ENCODE data around the gene SLC25A43. TPM values are rescaled to one million over a fixed set of nuclear protein-coding genes. Genes with fewer than 3 reads are reported as not detected.

The SLC25A43 gene
- total and polyA plus RNA-seq, 2 experiments from 2014 or later = 28.4 to 53.4 TPM

GRCh38 chrX:119467842-119468550 is 68.9 kb downstream of the SLC25A43 start, which contains the start of gene SLC25A5:
SLC25A5 (plus strand) TSS chrX:119468444; CDS start chrX:119468516, 72 bp downstream.
- H3K9ac ChIP-seq = peak within 1 kb of the TSS; percentile 94
- H3K4me3 ChIP-seq = peak within 1 kb of the TSS; percentile 99
- TF ChIP-seq EZH2phosphoT487 (IDR thresholded peaks at IDR 0.05; ENCODE audit: insufficient read depth, low read depth) (no peak), EZH2 (IDR thresholded peaks at IDR 0.05; ENCODE audit: insufficient read depth, poor library complexity, severe bottlenecking) (no peak)
- H3F3A ChIP-seq (ENCODE audit: insufficient read depth) = no peaks in the 10 kb centered on the region
- H3K9me3 ChIP-seq (ENCODE audit: low read depth) = no peaks in the 10 kb centered on the region
- H2AFZ ChIP-seq = peak within 1 kb of the TSS; percentile 77
- 7 to 24% methylated on average over 12 to 32 of the region's 46 CpGs for WGBS, 2 experiments (ENCODE audit: low coverage in 1 of 2, low lambda C conversion rate in 2 of 2, missing lambda C conversion rate in 2 of 2)
- no peaks in the 10 kb centered on the region for H3K27me3 ChIP-seq (replicated peaks; ENCODE audit: insufficient read depth)
- H4K20me1 ChIP-seq (ENCODE audit: insufficient read depth) = no peaks in the 10 kb centered on the region
- peaks cover 7% of the 10 kb centered on the region; the same call in 1 of the 2 replicates for H3K79me2 ChIP-seq (ENCODE audit: insufficient read depth)
- H3K27ac ChIP-seq = peak within 1 kb of the TSS; percentile 80
- peak within 1 kb of the TSS; percentile 92 for H3K4me2 ChIP-seq (ENCODE audit: unreplicated experiment)
- peaks cover 10% of the 10 kb centered on the region for H3K36me3 ChIP-seq (ENCODE audit: low read depth)
- DNase-seq = peak; percentile 89
- in situ Hi-C loops (cut with MboI) = no loop called here
- H3K4me1 ChIP-seq (ENCODE audit: insufficient read depth) = no peaks in the 10 kb centered on the region
- H3K9me2 ChIP-seq (ENCODE audit: insufficient read depth) = no peaks in the 10 kb centered on the region

- Histone ChIP-seq H3K4me3 (peak overlapping the region; percentile 99), H3K9me3 (ENCODE audit: low read depth) (no peaks in the 10 kb centered on the region), H3K4me2 (ENCODE audit: unreplicated experiment) (peak overlapping the region; percentile 92), H3K36me3 (ENCODE audit: low read depth) (peaks cover 10% of the 10 kb centered on the region), H3F3A (ENCODE audit: insufficient read depth) (no peaks in the 10 kb centered on the region), H3K27ac (peak overlapping the region; percentile 80), H3K9ac (peak overlapping the region; percentile 94), H4K20me1 (ENCODE audit: insufficient read depth) (no peaks in the 10 kb centered on the region), H3K4me1 (ENCODE audit: insufficient read depth) (no peaks in the 10 kb centered on the region), H2AFZ (peak overlapping the region; percentile 77), H3K27me3 (replicated peaks; ENCODE audit: insufficient read depth) (no peaks in the 10 kb centered on the region), H3K9me2 (ENCODE audit: insufficient read depth) (no peaks in the 10 kb centered on the region), H3K79me2 (ENCODE audit: insufficient read depth) (peaks cover 7% of the 10 kb centered on the region; the same call in 1 of the 2 replicates)
- WGBS, 2 experiments (ENCODE audit: low coverage in 1 of 2, low lambda C conversion rate in 2 of 2, missing lambda C conversion rate in 2 of 2) = 0 to 2% methylated on average over 36 to 55 of the region's 78 CpGs
- DNase-seq = peak; percentile 90
- TF ChIP-seq EZH2phosphoT487 (IDR thresholded peaks at IDR 0.05; ENCODE audit: insufficient read depth, low read depth) (no peak), EZH2 (IDR thresholded peaks at IDR 0.05; ENCODE audit: insufficient read depth, poor library complexity, severe bottlenecking) (no peak)
- in situ Hi-C loops (cut with MboI) = no loop called here
Measured at GRCh38 chrX:119468551-119469312, 69.6 kb downstream of the SLC25A43 start.

- peak overlapping the region; percentile 92 for H3K4me2 ChIP-seq (ENCODE audit: unreplicated experiment)
- 6 to 12% methylated on average over 2 of the region's 8 CpGs for WGBS, 2 experiments (ENCODE audit: low coverage in 1 of 2, low lambda C conversion rate in 2 of 2, missing lambda C conversion rate in 2 of 2)
- H3K27ac ChIP-seq = no peak overlapping the region
- no peaks in the 10 kb centered on the region for H3K4me1 ChIP-seq (ENCODE audit: insufficient read depth)
- peaks cover 10% of the 10 kb centered on the region for H3K36me3 ChIP-seq (ENCODE audit: low read depth)
- no peak overlapping the region for H2AFZ ChIP-seq
- no peak for DNase-seq
- peaks cover 7% of the 10 kb centered on the region; the same call in 1 of the 2 replicates for H3K79me2 ChIP-seq (ENCODE audit: insufficient read depth)
- H3K9me2 ChIP-seq (ENCODE audit: insufficient read depth) = no peaks in the 10 kb centered on the region
- no peaks in the 10 kb centered on the region for H3K9me3 ChIP-seq (ENCODE audit: low read depth)
- H3K27me3 ChIP-seq (replicated peaks; ENCODE audit: insufficient read depth) = no peaks in the 10 kb centered on the region
- H3K4me3 ChIP-seq = peak overlapping the region; percentile 99
- H3F3A ChIP-seq (ENCODE audit: insufficient read depth) = no peaks in the 10 kb centered on the region
- in situ Hi-C loops (cut with MboI) = no loop called here
- H3K9ac ChIP-seq = peak overlapping the region; percentile 94
- TF ChIP-seq EZH2 (IDR thresholded peaks at IDR 0.05; ENCODE audit: insufficient read depth, poor library complexity, severe bottlenecking) (no peak), EZH2phosphoT487 (IDR thresholded peaks at IDR 0.05; ENCODE audit: insufficient read depth, low read depth) (no peak)
- no peaks in the 10 kb centered on the region for H4K20me1 ChIP-seq (ENCODE audit: insufficient read depth)
Measured at GRCh38 chrX:119469313-119469635, 70.1 kb downstream of the SLC25A43 start.

- no peak overlapping the region for H3K27ac ChIP-seq
- WGBS, 2 experiments (ENCODE audit: low coverage in 1 of 2, low lambda C conversion rate in 2 of 2, missing lambda C conversion rate in 2 of 2) = 70 to 74% methylated on average over 23 of the region's 23 CpGs
- peaks cover 10% of the 10 kb centered on the region for H3K36me3 ChIP-seq (ENCODE audit: low read depth)
- H3K4me1 ChIP-seq (ENCODE audit: insufficient read depth) = peaks cover 13% of the 10 kb centered on the region; the same call in 1 of the 2 replicates
- no peak overlapping the region for H3K4me3 ChIP-seq
- TF ChIP-seq EZH2 (IDR thresholded peaks at IDR 0.05; ENCODE audit: insufficient read depth, poor library complexity, severe bottlenecking) (no peak), EZH2phosphoT487 (IDR thresholded peaks at IDR 0.05; ENCODE audit: insufficient read depth, low read depth) (no peak)
- no peaks in the 10 kb centered on the region for H3K9me3 ChIP-seq (ENCODE audit: low read depth)
- no peak for DNase-seq
- peaks cover under 1% of the 10 kb centered on the region; the same call in 1 of the 2 replicates for H3K79me2 ChIP-seq (ENCODE audit: insufficient read depth)
- in situ Hi-C loops (cut with MboI) = no loop called here
- no peak overlapping the region for H3K4me2 ChIP-seq (ENCODE audit: unreplicated experiment)
- peaks cover 20% of the 10 kb centered on the region for H3F3A ChIP-seq (ENCODE audit: insufficient read depth)
- H3K9ac ChIP-seq = no peak overlapping the region
- H2AFZ ChIP-seq = no peak overlapping the region
- no peaks in the 10 kb centered on the region for H3K9me2 ChIP-seq (ENCODE audit: insufficient read depth)
- no peaks in the 10 kb centered on the region for H3K27me3 ChIP-seq (replicated peaks; ENCODE audit: insufficient read depth)
- H4K20me1 ChIP-seq (ENCODE audit: insufficient read depth) = no peaks in the 10 kb centered on the region
Measured at GRCh38 chrX:119474615-119475388, 75.7 kb downstream of the SLC25A43 start.
